HepG2 (cell line): Measurements from ENCODE around the gene USP19. TPM values are rescaled to one million over a fixed set of nuclear protein-coding genes. Genes with fewer than 3 reads are reported as not detected.

Experiments
- ATF7-NPFF ChIP-seq: sonication (generic); formaldehyde crosslinking; IDR thresholded peaks from 2 replicates; pipeline ENCODE4 v1.8.1; 2023; ENCODE audit warnings: mild to moderate bottlenecking, low read depth, missing genetic modification reagents, moderate library complexity
- ATM ChIP-seq: fragments of 450-650 bp; IDR thresholded peaks from 2 replicates; pipeline ENCODE4 v1.7.1; 2017; ENCODE audit warnings: mild to moderate bottlenecking, borderline replicate concordance
- FOXO1 ChIP-seq: sonication (generic); formaldehyde crosslinking; IDR thresholded peaks from 2 replicates; pipeline ENCODE4 v1.4.0; 2020; ENCODE audit warnings: missing genetic modification reagents
- FOXP1 ChIP-seq, 2 experiments: fragments of 450-650 bp in 1 of 2; IDR thresholded peaks; 2 replicates each; pipeline ENCODE4 v1.6.1; 2017 to 2018; ENCODE audit warnings: antibody characterized with exemption in 1 of 2
- HMGA1 ChIP-seq: sonication (generic); formaldehyde crosslinking; conservative IDR thresholded peaks from 2 replicates; pipeline ENCODE4 v1.4.0; 2020; ENCODE audit warnings: missing genetic modification reagents
- HNF1B ChIP-seq: sonication (generic); formaldehyde crosslinking; IDR thresholded peaks from 2 replicates; pipeline ENCODE4 v1.5.1; 2020; ENCODE audit warnings: mild to moderate bottlenecking, moderate library complexity, missing genetic modification reagents
- MYC ChIP-seq: sonication (generic); formaldehyde crosslinking; IDR thresholded peaks from 2 replicates; pipeline ENCODE4 v1.9.0; 2021; ENCODE audit warnings: missing genetic modification reagents, borderline replicate concordance
- MYPOP ChIP-seq: sonication (generic); formaldehyde crosslinking; IDR thresholded peaks from 2 replicates; pipeline ENCODE4 v1.8.1; 2023; ENCODE audit warnings: mild to moderate bottlenecking, moderate library complexity, missing genetic modification reagents
- RARA ChIP-seq: IDR thresholded peaks from 2 replicates; pipeline ENCODE4 v1.6.1; 2016; ENCODE audit warnings: missing genetic modification reagents, missing compliant biosample characterization
- SOX5 ChIP-seq: IDR thresholded peaks from 2 replicates; pipeline ENCODE4 v1.6.1; 2016; ENCODE audit warnings: borderline replicate concordance
- SPEN ChIP-seq: sonication (generic); formaldehyde crosslinking; IDR thresholded peaks from 2 replicates; pipeline ENCODE4 v1.5.1; 2020; ENCODE audit warnings: low read depth, mild to moderate bottlenecking, missing genetic modification reagents
- SRY ChIP-seq: sonication (generic); formaldehyde crosslinking; IDR thresholded peaks from 2 replicates; pipeline ENCODE4 v1.8.0; 2022; ENCODE audit warnings: mild to moderate bottlenecking, missing genetic modification reagents
- TAF1 ChIP-seq: sonication (generic); formaldehyde crosslinking; IDR thresholded peaks from 2 replicates; pipeline ENCODE4 v1.4.0; 2020; ENCODE audit warnings: missing genetic modification reagents
- TCF7L2 ChIP-seq: IDR thresholded peaks from 2 replicates; pipeline ENCODE4 v1.6.1; 2011; ENCODE audit warnings: mild to moderate bottlenecking, low read depth, low read length, moderate library complexity
- ZHX1 ChIP-seq: sonication (generic); formaldehyde crosslinking; IDR thresholded peaks from 2 replicates; pipeline ENCODE4 v1.8.1; 2022; ENCODE audit warnings: low read depth, mild to moderate bottlenecking, missing genetic modification reagents
- ZNF354B ChIP-seq: sonication (generic); formaldehyde crosslinking; IDR thresholded peaks from 2 replicates; pipeline ENCODE4 v1.8.0; 2022; ENCODE audit warnings: mild to moderate bottlenecking, missing genetic modification reagents
- ZNF484 ChIP-seq: sonication (generic); formaldehyde crosslinking; IDR thresholded peaks from 2 replicates; pipeline ENCODE4 v1.5.1; 2020; ENCODE audit warnings: mild to moderate bottlenecking, low read depth, missing genetic modification reagents, borderline replicate concordance
- ZNF607 ChIP-seq: sonication (generic); formaldehyde crosslinking; IDR thresholded peaks from 2 replicates; pipeline ENCODE4 v1.5.1; 2020; ENCODE audit warnings: missing genetic modification reagents, mild to moderate bottlenecking, borderline replicate concordance
- ZNF670 ChIP-seq: sonication (generic); formaldehyde crosslinking; IDR thresholded peaks from 2 replicates; pipeline ENCODE4 v1.8.0; 2022; ENCODE audit warnings: mild to moderate bottlenecking, missing genetic modification reagents, borderline replicate concordance
- ZSCAN5A ChIP-seq: sonication (generic); formaldehyde crosslinking; IDR thresholded peaks from 2 replicates; pipeline ENCODE4 v1.8.0; 2022; ENCODE audit warnings: mild to moderate bottlenecking, missing genetic modification reagents, borderline replicate concordance
- polyA plus RNA-seq, 8 experiments: library from polyadenylated mRNA; depleted of rRNA in 3 of 8; stranded (reverse) in 7 of 8; unstranded in 1 of 8; fragments of >200 nt; fragmentation: Illumina TruSeq in 4 of 8; extraction: Trizol in 4 of 8; gene quantifications; 2 replicates each; pipeline versions ENCODE4 v1.2.1 to v1.2.3, GENCODE V29; 2011 to 2016; ENCODE audit warnings: low read depth in 4 of 8, missing spikeins in 1 of 8, mixed read lengths in 1 of 8; ENCODE audit not compliant: insufficient read depth in 1 of 8
- total RNA-seq, 5 experiments: library from RNA; depleted of rRNA; stranded (reverse); fragments of >200 nt; fragmentation: Illumina TruSeq; extraction: Trizol; gene quantifications; 2 replicates each; pipeline ENCODE4 v1.2.3, GENCODE V29; 2016; ENCODE audit warnings: low read depth in 1 of 5

Gene USP19
- total and polyA plus RNA-seq, 2 of the 13 experiments (the other 11 are each of a cell fraction or from before 2014, with no cell fraction given): 28.3 to 31.7 TPM

DNA sequence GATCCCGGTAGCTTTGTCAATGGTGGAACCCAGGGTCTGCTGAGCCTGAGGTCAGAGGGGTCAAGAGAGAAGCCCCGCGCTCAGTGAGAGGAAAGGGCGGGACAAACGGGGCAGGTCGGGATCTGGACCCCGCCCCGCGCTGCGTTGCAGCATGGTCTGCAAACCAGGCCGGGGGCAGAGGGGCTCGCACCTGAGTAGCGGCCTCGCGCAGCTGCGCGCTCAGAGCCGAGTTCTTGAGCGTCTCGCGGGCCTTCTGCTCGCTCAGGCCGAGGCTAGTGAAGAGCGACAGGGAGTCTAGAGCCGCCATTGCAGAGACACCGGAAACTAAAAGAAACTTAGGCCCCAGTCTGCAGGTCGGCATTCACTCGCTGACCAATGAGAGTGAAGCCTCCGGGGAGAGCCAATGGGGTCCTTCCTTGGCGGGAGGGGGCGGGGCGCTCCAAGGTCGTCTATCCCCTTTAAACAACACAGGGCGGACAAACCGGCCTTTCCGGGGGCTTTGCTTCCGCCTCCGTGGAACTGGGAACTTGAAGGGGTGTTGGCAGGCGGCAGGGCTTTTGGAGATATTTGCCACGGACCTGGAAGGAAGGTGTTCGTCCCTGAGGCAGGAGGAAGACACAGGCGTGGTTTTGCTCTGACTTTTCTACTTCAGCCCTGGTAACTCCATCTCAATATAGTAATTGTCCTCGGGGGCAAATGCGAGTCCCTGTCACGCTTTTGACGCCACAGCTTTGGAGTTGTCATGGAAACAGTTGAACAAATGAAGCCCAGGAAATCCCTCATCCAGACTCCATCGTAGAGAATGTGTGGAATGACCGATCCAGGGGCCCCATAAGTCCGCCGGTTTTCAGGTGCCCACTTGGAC, 16.0 kb downstream of the USP19 start, which contains the start of gene QARS1 (continued):
- peak; percentile 94; the same call in 1 of the 2 replicates for TF ChIP-seq MYC (CRISPR knock-in tag)
- peak; percentile 96 for TF ChIP-seq TAF1 (CRISPR knock-in tag)
- TF ChIP-seq FOXP1 (IDR thresholded peaks at IDR 0.05): no peak
- no peak for TF ChIP-seq FOXP1 (CRISPR knock-in tag; IDR thresholded peaks at IDR 0.05)
- TF ChIP-seq RARA (CRISPR knock-in tag): peak; percentile 32; the same call in 1 of the 2 replicates
- TF ChIP-seq ZHX1: no peak
- TF ChIP-seq ZNF607 (CRISPR knock-in tag): peak; percentile 87
- no peak for TF ChIP-seq ZNF354B (CRISPR knock-in tag)
- no peak for TF ChIP-seq ATM
- no peak for TF ChIP-seq ZSCAN5A (CRISPR knock-in tag)
- peak; percentile 79; the same call in 1 of the 2 replicates for TF ChIP-seq SPEN (CRISPR knock-in tag)
- TF ChIP-seq ZNF670: no peak; the same call in 1 of the 2 replicates
- TF ChIP-seq FOXO1 (CRISPR knock-in tag): peak; percentile 13; the same call in 1 of the 2 replicates
- peak; percentile 41 for TF ChIP-seq SOX5 (CRISPR knock-in tag)
- TF ChIP-seq HMGA1 (CRISPR knock-in tag): no peak
- no peak for TF ChIP-seq ZNF484 (CRISPR knock-in tag)
- peak; percentile 81 for TF ChIP-seq HNF1B (CRISPR knock-in tag)
- no peak for TF ChIP-seq TCF7L2
- no peak for TF ChIP-seq ATF7-NPFF (CRISPR knock-in tag)
- TF ChIP-seq MYPOP (CRISPR knock-in tag): peak; percentile 53; the same call in 1 of the 2 replicates
- peak; percentile 69; the same call in 1 of the 2 replicates for TF ChIP-seq SRY
